GM18858 (cell line): Measurements from ENCODE around the gene SOWAHA.
"Not testable (repeated sequence)": the region's sequence is repeated elsewhere in the genome, so short reads cannot be mapped to it uniquely, and the experiment has no call there.

ENCODE experiments used
- ATAC-seq: cut with Tn5 transposase; IDR thresholded peaks from one replicate; pipeline ENCODE4 v1.9.1; 2021; ENCODE audit not compliant: unreplicated experiment

SOWAHA gene

DNA sequence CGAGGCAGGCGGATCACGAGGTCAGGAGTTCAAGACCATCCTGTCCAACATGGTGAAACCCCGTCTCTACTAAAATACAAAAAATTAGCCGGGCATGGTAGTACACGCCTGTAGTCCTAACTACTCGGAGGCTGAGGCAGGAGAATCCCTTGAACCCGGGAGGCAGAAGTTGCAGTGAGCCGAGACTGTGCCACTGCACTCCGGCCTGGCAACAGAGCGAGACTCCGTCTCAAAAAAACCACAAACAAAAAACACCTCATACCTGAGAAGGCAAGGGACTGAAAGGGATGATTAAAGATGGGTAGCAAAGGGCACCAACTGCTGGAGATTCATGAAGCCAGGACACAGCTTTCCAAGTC is 6.3 kb upstream of the SOWAHA start:
- ATAC-seq, result not testable (repeated sequence)

DNA sequence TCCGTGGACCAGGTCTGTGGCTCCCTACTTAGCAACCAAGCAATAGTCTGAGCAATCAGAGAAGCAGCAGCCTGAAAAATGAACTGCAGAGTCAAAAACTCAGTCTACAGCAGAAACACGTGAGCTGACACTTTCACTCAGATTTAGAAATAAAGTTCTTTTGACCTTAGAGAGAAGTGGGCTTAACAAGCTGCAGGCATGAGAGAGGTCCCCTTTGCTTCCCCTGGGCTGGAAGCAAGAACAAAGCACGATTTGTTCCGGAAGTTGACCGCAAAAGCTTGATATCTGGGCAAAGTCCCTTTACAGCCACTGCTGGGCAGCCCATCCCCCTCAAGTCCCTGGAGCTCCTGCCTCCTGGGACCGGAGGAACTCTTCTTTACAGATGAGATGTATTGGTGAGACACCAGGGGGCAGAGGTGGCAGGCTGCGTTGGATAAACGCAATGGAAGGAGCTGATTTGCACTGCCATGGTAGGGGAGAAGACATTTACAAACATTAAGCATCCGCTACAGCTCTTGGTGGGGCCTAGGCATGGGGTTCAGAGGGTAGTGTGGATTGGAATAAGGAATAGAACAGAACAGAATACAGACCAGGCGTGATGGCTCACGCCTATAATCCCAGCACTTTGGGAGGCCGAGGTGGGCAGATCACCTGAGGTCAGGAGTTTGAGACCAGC is 5.8 kb upstream of the SOWAHA start:
- ATAC-seq, result no peak

DNA sequence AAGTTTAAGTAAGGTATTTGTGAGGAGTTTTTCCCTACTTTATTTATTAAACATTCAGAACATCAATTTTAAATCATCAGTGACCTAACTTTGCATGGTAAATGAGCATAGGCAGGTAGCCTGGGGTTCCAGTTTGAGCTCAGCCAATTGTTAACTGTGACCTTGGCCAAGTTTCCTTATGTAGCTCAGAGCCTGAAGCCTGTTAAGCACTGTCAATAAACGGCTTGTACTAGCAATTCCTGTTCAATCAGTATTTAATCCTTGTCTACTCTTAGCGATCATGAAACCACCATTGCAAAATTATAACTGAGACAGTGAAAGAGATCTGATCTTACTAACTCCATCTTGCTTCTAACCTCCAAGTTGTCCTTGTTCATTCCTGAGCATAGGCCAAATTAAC is 4.7 kb upstream of the SOWAHA start:
- ATAC-seq, result no peak

DNA sequence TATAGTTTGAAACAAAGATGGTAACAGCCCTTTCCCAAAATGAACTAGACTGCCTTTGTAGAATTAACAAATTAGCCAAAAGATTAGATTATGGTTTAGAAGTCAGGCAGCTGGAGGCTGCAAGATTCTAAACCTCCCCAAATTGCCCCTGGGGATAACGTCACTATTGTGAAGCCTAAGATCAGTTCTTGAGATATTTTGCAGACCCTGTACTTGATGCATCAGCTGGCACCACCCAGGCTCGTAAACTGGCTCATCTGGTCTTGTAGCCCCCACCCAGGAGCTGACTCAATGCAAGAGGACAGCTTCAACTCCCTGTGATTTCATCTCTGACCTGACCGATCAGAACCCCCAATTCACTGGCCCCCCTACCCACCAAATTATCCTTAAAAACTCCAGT is 4.2 kb upstream of the SOWAHA start:
- no peak for ATAC-seq

DNA sequence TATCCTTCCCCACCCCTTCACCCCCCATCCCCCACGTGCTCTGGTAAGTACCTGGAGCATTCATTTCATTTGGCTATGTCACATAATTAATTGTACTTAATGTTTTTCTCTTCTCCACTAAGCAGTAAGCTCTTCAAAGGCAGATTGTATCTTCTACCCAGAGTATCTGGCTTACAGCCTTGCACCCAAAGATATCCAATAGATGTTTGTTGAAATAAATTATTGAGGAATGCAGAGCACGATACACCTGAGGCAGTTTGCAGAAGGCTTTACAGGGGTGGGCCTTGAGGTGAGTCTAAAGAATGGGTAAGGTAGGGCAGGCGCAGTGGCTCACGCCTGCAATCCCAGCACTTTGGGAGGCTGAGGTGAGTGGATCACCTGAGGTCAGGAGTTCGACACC is 2.5 kb upstream of the SOWAHA start:
- ATAC-seq, result no peak

DNA sequence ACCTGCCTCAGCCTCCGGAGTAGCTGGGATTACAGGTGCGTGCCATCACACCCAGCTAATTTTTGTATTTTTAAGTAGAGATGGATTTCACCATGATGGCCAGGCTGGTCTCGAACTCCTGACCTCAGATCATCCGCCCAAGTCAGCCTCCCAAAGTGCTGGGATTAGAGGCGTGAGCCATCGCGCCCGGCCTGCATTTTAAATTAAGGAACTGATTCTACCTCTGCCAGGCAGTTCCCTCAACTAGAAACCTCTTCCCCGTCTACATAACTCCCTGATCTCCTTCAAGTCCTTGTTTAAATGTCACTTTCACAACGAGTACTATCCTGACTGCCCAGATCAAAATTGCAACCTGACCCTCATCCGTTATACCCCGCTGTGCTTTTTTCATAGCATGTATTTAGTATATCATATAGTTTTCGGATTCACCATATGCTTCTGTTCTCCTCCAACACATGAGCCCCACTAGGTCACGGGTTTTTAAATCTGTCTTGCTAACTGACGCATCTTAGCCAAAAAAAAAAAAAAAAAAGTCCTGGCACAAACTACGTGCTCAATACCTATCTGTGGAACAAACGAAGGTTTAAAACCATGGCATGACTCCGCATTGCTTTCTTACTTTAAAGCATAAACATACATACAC is 858 bp upstream of the SOWAHA start:
- ATAC-seq, result no peak

DNA sequence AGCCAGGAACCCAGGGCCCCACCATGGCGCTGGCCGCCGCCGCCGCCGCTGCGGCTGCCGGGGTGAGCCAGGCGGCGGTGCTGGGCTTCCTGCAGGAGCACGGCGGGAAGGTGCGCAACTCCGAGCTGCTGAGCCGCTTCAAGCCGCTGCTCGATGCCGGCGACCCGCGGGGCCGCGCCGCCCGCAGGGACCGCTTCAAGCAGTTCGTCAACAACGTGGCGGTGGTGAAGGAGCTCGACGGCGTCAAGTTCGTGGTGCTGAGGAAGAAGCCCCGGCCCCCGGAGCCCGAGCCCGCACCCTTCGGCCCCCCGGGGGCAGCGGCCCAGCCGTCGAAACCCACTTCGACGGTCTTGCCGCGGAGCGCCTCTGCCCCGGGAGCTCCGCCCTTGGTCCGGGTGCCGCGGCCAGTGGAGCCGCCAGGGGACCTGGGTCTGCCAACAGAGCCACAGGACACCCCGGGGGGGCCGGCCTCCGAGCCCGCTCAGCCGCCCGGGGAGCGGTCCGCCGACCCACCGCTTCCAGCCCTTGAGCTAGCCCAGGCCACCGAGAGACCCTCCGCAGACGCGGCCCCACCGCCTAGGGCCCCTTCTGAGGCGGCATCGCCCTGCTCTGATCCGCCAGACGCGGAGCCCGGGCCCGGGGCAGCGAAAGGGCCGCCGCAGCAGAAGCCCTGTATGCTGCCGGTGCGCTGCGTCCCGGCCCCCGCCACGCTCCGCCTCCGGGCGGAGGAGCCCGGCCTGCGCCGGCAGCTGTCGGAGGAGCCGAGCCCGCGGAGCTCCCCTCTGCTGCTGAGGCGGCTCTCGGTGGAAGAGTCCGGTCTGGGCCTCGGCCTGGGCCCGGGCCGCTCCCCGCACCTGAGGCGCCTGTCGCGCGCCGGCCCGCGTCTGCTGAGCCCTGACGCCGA is 749 bp downstream of the SOWAHA start:
- no peak for ATAC-seq

DNA sequence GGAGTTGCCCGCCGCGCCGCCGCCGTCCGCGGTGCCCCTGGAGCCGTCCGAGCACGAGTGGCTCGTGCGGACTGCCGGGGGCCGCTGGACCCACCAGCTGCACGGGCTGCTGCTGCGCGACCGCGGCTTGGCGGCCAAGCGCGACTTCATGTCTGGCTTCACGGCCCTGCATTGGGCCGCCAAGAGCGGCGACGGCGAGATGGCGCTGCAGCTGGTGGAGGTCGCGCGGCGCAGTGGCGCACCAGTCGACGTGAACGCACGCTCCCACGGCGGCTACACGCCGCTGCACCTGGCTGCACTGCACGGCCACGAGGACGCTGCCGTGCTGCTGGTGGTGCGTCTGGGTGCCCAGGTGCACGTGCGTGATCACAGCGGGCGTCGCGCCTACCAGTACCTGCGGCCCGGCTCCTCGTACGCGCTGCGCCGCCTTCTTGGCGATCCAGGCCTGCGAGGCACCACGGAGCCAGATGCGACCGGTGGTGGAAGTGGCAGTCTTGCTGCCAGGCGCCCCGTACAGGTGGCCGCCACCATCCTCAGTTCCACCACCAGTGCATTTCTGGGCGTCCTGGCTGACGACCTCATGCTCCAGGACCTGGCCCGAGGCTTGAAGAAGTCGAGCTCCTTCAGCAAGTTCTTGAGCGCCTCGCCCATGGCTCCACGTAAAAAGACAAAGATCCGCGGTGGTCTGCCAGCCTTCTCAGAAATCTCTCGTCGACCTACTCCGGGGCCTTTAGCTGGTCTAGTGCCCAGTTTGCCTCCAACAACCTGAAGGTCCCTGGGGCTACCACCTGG is 1.6 kb downstream of the SOWAHA start:
- no peak for ATAC-seq

DNA sequence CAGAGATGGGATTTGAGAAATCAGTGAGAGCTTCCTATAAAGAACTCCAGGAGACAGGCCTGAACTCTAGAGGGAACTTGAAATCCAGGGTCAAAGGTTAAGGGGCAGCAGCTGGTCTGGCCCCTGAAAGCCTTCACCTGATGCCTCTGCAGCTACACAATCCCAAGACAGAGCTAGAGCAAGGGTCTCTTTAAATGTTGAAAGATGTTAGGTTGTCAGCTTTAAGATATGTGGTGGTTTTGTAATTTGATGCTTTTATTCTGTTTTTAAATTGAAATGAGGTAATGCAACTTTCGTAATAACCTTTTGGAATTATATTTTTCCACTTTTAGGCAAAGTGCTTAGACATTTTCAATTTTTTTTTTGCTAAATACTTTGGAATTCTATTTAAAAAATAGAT is 2.4 kb downstream of the SOWAHA start:
- no peak for ATAC-seq

DNA sequence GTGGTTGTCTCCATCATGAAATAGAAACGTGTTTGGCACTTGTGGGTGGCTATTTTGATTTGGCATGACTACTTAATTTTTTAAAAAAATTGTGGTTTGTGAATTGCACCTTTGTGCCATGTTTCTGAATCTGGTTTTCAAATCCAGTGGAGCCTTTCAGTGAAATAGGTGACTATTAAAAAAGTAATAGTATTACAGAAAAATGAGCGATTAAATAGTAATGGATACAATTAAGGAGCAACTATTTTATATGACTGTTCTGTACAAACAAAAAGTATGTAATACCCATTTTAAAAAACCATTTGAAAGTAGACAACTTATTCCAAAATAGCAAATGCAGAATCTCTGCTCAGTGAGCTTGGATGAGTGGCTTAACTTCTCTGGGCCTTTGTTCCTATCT is 3.0 kb downstream of the SOWAHA start:
- no peak for ATAC-seq

DNA sequence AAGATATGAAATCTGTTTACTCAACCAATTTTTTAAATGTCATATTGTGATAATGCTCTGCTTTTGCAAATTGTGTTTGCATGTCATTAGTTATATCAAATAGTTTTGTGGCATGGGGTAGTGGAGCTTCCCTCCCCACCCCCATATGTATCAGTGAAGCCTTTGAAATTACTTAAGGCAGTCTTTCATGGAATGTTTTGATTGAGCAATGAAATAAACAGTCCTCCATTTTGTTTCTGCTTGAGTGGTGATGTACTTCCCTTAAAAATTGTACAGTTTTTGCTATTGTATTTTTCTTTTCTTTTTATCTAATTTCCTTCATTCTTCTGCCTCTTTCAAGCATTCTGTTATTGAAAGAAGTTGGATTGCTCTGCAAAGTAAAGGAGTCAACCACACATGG is 3.5 kb downstream of the SOWAHA start:
- no peak for ATAC-seq

DNA sequence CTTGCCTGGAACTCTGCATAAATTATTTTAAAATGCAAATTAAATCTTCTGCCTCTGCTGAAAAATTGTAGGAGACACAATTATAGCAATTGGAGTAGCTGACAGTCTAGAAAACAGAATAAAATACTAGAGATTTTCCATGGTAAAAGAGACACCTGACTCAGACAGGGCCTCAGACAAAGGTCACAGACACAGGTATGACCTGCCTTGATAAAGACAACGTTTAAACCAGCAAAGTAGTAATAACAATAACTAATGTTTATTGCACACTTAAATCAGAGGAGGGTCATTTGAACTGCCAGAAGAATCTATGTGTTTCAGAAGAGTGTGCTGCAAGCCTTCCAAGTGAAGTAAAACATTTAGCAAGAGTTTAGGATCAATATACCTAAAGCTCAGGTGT is 3.9 kb downstream of the SOWAHA start:
- no peak for ATAC-seq

DNA sequence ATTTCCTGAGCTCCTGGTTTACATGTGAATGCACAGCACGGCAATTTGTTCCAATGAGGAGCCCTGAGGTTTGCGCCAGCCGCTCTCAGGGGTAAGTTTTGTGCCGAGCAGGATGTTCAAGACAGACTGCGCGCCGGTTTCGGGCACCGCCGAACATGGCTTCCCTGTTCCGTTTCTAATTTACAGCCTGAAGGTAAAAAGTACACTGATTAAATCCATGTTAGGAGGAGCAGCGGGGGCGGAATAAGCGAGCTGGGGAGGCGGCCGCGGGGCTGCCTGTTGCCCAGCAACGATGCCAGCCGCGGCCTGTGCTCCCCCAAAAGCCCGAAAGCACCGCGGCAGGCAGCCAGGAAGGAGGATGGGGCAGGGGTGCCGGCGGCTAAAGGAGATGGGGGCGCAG is 6.4 kb downstream of the SOWAHA start:
- no peak for ATAC-seq

DNA sequence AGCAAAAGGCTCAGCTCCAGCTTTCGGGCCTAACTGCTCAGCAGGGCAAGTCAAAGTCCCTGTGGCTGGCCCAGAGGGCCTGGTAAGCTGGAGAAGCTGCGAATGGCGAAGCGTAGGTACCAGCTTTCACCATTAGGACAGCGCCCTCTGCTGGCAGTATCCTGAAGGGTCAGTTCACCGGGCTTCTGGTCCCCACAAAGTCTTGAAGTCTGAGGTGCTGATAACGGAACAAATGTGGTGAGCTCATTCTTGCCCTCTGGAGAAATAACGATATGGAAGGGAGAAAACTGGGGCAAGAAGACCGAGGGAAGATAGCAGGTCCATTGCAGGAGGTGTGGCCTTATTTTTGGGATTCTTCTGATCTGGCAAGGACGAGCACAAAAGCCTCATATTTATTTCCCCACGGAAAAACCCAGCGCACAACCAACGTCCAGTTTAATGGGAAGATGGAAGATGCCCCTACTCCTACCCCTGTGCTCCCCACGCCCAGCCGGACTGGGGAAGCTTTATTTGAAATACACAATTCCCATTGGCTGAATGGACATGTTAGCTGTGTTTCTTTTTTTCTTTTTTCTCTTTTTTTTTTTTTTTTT is 7.2 kb downstream of the SOWAHA start:
- ATAC-seq, result peak; percentile 40

DNA sequence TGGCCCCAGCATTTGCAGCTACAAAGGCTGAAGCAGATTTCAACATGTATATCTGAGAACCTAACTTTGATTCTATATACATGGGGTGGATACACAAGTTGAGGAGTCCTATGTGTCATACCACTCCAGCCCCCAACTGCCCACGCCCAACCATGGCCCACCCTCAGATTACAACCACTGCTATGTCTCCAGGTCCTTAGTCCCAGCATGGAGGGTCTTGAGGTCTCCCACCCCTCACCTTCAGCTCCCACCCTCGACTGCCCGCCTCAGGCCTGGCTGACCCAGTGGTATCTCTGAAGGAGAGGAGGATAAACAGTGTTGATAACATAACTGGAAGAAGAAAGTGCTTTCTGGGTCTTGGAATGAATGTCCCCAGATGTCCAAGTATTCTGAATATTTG is 8.2 kb downstream of the SOWAHA start:
- ATAC-seq, result no peak

DNA sequence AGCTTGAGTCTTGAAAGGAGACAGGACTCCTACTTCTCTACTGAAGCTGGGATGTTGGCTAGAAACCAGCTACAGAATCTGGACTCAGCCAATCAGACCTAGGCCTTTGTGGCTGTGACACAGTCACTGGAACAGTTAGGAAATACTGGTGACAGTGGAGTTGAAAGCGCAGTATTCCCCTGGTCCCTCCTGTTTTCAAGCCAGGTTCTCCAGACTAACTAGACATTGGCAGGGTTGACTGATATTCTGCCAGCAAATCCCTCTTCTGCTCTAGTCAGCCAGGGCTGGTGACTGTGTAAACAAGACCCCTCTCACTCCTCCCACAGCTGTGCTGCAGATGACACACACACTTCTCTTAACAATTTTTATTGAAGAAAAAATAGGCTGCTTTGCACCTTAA is 8.7 kb downstream of the SOWAHA start:
- no peak for ATAC-seq

DNA sequence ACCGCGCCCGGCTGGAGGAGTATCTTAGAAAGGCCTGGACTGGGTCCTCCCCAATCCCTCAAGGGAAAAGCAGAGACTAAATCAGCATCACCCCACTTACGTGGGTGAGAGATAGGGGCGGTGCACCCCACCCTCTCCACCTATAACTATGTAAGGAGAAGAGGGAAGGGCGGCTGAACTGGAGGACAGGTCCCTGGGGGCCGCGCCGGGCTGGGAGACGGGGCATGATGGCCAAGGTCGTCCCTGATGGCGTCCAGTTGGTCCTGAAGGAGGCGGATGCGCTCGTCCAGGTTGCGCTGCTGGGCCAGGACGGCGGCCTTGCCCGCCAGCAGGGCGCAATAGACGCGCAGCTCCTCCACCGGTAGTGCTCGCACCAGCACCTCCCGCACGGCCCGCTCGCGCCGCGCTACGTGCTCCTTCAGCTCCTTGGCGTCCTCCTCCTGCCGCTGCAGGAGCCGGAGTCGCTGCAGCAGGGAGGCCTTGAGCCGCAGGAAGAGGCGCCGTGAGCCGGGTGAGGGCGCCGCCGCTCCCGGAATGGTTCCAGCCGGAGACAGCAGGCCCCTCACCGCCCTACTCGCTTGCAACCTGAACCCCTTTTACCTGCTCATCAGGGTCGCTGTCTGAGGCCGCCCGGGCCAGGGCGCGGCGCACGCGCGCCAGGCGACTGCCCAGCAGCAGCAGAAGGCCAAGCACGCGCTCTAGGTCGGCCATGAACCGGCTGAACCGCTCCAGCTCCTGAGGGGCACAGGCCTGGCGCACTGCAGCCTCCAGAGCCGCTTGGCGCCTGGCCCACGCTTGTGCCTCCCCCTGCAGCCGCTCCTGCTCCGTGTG is 9.8 kb downstream of the SOWAHA start:
- no peak for ATAC-seq

DNA sequence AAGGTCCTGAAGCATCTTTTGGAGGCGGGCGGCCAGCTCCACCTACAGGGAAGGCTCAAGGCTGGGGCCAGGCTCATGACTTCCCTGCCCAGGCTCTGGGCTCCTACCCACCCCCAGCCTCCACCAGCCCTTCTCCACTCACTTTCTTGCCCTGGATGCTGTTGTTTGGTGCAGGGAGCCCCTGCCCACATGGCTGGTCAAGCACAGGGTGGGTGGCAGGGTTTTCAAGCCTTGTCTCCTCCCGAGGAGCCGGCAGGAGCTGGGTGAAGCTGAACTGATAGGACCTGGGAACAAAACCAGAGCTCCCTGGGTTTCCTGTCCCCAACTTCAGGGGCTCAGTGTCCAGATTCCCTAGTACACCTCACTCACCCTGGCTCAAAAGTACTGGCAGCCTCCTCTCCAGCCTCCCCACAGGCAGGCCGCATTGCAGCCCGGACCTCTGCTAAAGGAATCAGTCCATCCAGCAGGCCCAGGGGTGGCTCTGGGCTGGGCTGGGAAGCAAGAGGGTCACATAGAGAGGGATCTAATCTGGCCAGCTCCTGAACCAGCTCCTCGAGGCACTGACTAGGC is 10.5 kb downstream of the SOWAHA start:
- no peak for ATAC-seq

DNA sequence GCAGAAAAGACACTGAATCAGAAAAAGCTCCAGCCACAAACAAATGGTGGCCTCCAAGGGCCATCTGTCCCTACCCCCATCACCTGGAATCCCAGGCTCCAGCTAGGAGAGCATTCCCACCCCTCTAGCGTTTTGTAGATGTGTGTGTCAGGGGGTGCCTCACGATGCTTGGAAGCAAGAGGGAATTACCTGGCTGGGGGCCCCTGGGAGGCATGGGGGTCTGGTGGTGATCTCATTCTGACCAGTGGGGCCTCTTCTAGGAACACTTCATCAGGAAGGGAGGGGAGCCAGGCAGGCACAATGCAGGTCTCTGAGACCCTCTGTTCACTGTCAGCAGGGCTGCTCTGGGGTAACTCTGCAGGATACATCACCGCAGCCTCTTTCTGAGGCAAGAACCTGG is 11.3 kb downstream of the SOWAHA start:
- ATAC-seq, result no peak
